ENCODE measurements around the gene FAM83E. TPM values are rescaled to one million over a fixed set of nuclear protein-coding genes. Genes with fewer than 3 reads are reported as not detected.

FAM83E gene
- total RNA-seq, 1 donor from 2014 or later: 21.9 TPM

DNA sequence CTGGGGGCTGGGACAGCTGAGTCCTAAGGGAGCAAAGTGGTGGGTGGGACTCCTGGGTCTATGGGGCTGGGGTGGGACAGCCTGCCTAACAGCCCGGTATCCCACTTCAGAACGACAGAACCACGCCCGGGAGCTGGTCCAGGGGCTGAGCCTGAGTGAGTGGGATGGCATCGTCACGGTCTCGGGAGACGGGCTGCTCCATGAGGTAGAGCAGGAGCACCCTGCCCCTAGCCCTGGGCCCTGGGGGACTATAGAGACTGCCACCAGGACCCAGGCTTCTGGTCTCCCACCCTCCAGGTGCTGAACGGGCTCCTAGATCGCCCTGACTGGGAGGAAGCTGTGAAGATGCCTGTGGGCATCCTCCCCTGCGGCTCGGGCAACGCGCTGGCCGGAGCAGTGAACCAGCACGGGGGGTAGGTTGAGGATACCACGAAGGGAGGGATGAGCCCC is 13.0 kb upstream of the FAM83E start:
- TF ChIP-seq, protein P1, sequence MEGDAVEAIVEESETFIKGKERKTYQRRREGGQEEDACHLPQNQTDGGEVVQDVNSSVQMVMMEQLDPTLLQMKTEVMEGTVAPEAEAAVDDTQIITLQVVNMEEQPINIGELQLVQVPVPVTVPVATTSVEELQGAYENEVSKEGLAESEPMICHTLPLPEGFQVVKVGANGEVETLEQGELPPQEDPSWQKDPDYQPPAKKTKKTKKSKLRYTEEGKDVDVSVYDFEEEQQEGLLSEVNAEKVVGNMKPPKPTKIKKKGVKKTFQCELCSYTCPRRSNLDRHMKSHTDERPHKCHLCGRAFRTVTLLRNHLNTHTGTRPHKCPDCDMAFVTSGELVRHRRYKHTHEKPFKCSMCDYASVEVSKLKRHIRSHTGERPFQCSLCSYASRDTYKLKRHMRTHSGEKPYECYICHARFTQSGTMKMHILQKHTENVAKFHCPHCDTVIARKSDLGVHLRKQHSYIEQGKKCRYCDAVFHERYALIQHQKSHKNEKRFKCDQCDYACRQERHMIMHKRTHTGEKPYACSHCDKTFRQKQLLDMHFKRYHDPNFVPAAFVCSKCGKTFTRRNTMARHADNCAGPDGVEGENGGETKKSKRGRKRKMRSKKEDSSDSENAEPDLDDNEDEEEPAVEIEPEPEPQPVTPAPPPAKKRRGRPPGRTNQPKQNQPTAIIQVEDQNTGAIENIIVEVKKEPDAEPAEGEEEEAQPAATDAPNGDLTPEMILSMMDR (IDR thresholded peaks at IDR 0.05; ENCODE audit: insufficient read depth, low read length, severe bottlenecking): no peak
- FAIRE-seq (no peak), DNase-seq (ENCODE audit: low read depth) (no peak)
- H3K27me3 ChIP-seq (ENCODE audit: control insufficient read depth, insufficient read depth, low read length): no peaks in the 10 kb centered on the region
- no peak overlapping the region for H3K4me3 ChIP-seq (ENCODE audit: low read depth, low read length)
- H3K36me3 ChIP-seq (ENCODE audit: control insufficient read depth, insufficient read depth, low read length): peaks cover 7% of the 10 kb centered on the region

- FAIRE-seq: no peak
- TF ChIP-seq, protein P1 (IDR thresholded peaks at IDR 0.05; ENCODE audit: insufficient read depth, low read length, severe bottlenecking): no peak
- no peak overlapping the region for H3K4me3 ChIP-seq (ENCODE audit: low read depth, low read length)
Measured at GRCh38 chr19:48627201-48627864, 12.5 kb upstream of the FAM83E start.

GRCh38 chr19:48625891-48626327 is 11.0 kb upstream of the FAM83E start:
- DNase-seq (ENCODE audit: low read depth) (no peak), FAIRE-seq (no peak)
- no peak overlapping the region for H3K4me3 ChIP-seq (ENCODE audit: low read depth, low read length)
- no peaks in the 10 kb centered on the region for H3K27me3 ChIP-seq (ENCODE audit: control insufficient read depth, insufficient read depth, low read length)
- H3K36me3 ChIP-seq (ENCODE audit: control insufficient read depth, insufficient read depth, low read length): peaks cover 3% of the 10 kb centered on the region
- TF ChIP-seq, protein P1 (IDR thresholded peaks at IDR 0.05; ENCODE audit: insufficient read depth, low read length, severe bottlenecking): no peak

More at GRCh38 chr19:48627201-48627864, 12.5 kb upstream of the FAM83E start:
- H3K36me3 ChIP-seq (ENCODE audit: control insufficient read depth, insufficient read depth, low read length): peaks cover 7% of the 10 kb centered on the region
- DNase-seq (ENCODE audit: low read depth): peak; percentile 38
- H3K27me3 ChIP-seq (ENCODE audit: control insufficient read depth, insufficient read depth, low read length): no peaks in the 10 kb centered on the region

DNA sequence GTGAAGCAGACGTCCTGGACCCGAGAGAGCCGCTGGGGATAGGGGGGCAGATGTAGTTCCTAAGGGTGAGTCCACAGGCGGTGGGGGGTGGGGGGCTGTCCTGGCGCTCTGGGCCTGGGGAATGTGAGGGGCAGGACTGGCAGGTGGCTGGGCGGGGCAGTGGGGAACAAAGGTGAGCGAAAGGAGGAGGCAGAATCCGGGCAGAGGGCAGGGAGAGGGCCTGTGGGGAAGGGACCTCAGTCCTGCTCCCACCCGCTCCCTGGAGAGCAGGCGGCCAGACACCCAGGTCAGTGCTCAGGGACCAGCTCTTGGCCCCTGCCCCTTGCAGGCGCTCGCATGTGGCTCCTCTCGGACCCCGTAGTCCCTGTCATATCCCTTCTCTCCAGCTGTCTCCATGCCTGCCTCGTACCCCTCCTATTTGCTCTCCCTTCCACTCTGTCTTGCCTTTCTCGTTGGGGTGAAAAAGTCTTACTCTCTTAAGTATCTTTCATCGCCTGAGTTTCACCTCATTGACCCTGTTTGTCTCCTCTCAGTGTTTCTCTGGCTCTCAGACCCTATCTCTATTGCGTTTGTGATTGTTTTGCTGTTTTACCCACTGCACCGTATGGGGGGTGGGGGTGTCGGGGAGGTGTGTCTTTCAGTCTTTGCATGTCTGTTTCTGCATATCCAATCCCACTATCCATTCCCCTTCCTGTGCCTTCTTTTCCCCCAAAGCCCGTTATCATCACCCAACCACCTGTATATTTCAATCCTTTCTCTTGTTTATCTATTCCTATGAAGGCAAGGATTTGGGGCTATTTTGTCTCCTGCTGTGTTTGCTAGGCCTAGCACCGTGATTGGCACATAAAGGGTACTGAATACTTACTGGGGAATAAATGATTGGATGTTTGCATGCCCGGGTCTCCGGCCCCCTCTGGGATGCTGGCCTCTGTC is 10.2 kb upstream of the FAM83E start:
- DNase-seq (ENCODE audit: low read depth) (no peak), FAIRE-seq (no peak)
- Histone ChIP-seq H3K27me3 (ENCODE audit: control insufficient read depth, insufficient read depth, low read length) (no peaks in the 10 kb centered on the region), H3K36me3 (ENCODE audit: control insufficient read depth, insufficient read depth, low read length) (peaks cover 1% of the 10 kb centered on the region), H3K4me3 (ENCODE audit: low read depth, low read length) (no peak overlapping the region)
- TF ChIP-seq, protein P1 (IDR thresholded peaks at IDR 0.05; ENCODE audit: insufficient read depth, low read length, severe bottlenecking): no peak

DNA sequence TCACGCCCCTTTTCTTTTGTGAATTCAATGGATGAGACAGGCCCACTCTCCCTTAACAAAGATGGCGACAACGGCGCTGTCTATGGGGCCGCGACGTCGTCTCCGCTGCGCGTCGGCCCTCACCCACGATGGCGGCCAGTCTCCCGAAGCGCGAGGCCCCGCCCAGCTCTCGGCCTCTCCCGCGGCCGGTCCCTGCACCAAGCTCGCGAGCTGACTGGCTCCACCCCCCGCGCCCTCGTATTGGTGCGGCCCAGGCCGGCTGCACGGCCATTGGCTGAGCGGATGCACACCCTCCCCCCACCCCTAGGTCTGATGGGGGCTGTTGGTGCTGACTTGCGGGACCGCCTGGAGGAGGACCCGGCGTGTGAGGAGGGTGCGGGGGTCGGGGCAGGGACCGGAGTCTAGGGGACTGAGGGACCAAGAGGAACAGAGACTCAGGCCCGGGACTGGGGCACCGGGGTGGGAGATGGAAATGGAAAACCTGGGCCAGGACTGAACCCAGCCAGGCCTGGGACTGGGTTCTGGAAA is 9.3 kb upstream of the FAM83E start:
- TF ChIP-seq, protein P1 (IDR thresholded peaks at IDR 0.05; ENCODE audit: insufficient read depth, low read length, severe bottlenecking): no peak
- no peak for FAIRE-seq

More for the DNA sequence above, 9.3 kb upstream of the FAM83E start:
- Histone ChIP-seq H3K4me3 (ENCODE audit: low read depth, low read length) (peak overlapping the region; percentile 32), H3K36me3 (ENCODE audit: control insufficient read depth, insufficient read depth, low read length) (no peaks in the 10 kb centered on the region), H3K27me3 (ENCODE audit: control insufficient read depth, insufficient read depth, low read length) (no peaks in the 10 kb centered on the region)
- peak; percentile 84 for DNase-seq (ENCODE audit: low read depth)
